ENCODE results near the gene POLK.
"Not testable (repeated sequence)": the region's sequence is repeated elsewhere in the genome, so short reads cannot be mapped to it uniquely, and the experiment has no call there.

Gene POLK

DNA sequence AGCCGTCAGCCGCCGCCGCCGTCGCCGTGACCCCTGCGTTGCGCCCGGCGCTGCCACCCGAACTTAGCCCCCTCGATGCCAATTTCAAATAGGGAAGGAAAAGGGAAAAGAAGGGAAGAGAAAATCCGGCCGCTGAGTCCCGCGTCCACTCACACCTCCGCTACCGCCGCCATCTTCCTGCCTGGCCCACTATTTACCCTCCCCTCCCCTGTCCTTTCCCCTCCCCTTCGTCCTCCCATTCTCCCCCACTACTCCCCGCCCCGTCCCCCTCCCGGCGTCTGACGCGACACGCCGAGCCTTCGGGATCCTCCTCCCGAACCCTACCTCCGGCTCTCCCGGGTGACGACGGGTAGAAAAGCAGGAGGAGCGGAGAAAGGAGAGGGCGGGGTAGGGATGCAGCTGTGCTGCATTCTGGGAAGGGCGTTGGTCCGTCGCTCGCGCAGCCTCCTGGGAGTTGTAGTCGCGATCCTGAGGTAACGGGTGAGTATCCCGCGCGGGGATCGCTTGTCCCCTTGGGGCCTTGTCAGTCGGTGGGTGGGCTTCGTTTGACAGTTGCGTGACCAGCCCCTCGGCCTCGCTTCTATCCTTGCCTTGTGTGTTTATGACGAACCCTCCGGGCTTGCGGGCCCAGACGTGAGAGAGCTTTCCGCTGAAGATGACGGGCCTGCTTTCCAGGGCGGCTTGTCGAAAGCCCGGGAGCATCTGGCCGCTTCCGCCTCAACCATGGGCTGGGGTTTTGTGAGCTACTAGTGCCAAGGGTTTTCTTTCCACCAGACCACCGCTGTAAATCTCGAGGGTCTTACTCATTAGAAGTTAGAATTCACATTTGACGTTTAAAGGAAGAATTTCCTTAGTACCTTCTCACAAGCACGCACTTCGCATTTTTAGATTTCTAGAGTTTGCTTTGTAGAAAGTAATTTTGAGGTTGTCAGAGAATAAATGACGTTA is at the start of gene POLK, which contains the start of gene CERT1:
TSS of gene POLK (plus strand) at position 457 of the 948 bp plus-strand sequence.
TSS of gene CERT1 (minus strand) at position 195 of the 948 bp plus-strand sequence. CDS start 422 bp downstream, outside the sequence.
- DNase-seq (ENCODE audit: low read depth in 2 of 2) = peak; percentile 94

DNA sequence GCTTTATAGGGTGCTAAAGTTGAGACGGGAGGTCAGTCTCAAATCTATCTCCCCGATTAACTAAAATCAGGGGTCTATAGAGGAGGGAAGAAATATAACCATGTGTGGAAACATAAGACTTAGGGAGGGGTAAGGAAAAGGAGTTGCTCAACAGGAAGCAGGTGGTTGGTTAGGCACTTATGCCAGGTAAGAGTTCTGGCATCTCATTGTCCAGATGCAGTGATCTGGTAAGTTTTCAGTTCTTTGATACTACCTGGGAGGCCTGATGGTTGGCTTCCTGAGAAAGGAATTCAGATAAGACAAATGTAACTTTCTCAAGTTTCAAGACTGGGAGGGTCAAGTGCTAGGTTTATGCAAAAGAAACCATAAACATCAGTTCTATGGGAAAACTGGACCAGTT is 48.0 kb upstream of the POLK start:
- no peak for DNase-seq (ENCODE audit: low read depth in 2 of 2)

- no peak for DNase-seq (ENCODE audit: low read depth in 2 of 2)
Measured at GRCh38 chr5:75465480-75465879, 46.2 kb upstream of the POLK start.

- DNase-seq (ENCODE audit: low read depth in 2 of 2) = no peak
Measured at GRCh38 chr5:75466006-75466716, 45.5 kb upstream of the POLK start.

GRCh38 chr5:75468593-75468992 is 43.1 kb upstream of the POLK start:
- DNase-seq (ENCODE audit: low read depth in 2 of 2) = no peak

- no peak for DNase-seq (ENCODE audit: low read depth in 2 of 2)
Measured at GRCh38 chr5:75469017-75469416, 42.7 kb upstream of the POLK start.

DNA sequence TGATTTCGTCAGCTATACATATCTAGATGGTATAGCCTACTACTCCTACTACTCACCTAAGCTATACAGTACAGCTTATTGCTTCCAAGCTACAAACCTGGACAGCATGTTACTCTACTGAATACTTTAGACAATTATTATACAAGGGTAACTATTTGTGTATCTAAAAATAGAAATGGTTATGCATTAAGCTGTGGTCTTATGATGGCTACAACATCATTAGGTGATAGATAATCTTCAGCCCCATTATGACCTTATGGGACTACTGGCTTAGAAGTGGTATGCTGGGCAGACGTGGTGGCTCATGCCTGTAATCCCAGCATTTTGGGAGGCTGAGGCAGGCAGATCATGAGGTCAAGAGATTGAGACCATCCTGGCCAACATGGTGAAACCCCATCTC is 40.5 kb upstream of the POLK start:
- DNase-seq (ENCODE audit: low read depth in 2 of 2) = no peak

DNA sequence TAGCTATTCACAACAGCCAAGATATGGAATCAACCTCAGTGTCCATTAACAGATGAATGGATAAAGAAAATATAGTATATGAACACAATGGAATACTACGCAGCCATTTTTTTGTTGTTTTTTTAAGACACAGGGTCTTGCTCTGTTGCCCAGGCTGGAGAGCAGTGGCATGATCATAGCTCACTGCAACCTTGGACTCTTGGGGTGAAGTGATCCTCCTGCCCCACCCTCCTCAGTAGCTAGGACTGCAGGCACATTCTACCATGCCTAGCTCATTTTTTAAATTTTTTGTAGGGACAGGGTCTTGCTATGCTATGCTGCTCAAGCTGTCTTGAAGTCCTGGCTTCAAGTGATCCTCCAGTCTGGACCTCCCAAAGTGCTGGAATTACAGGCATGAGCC is 38.7 kb upstream of the POLK start:
- DNase-seq (ENCODE audit: low read depth in 2 of 2) = no peak

DNA sequence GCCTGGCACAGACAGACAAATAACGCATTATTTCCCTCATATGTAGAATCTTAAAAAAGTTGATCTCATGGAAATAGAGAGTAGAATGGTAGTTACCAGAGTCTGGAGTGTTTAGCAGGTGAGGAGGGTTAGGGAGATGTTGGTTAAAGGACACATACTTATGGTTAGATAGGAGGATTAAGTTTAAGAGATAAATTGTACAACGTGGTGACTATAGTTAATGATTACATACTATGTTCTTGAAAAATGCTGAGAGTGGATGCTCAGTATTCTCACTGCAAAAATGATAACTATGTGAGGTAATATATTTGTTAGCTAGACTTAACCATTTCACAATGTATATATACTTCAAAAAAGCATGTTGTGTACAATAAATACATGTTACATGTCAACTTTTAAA is 38.2 kb upstream of the POLK start:
- no peak for DNase-seq (ENCODE audit: low read depth in 2 of 2)

DNA sequence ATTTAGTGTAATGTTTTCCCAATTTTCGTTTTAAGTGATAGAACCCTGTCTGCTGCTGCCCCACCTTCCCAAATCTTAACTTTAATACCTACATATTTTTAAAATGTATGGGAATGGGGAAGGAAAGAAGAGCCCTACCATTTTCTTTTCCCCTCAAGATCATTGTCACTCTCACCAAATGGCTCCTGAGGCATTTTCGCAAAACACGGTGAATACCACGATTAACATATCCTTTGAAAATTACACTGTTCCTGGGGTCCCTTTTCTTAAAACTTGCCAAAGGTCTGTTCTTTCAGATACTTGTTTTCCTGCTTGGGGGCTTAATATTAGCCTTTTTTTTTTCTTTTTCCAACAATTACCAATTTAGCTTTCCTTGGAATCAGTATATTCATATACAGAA is 36.3 kb upstream of the POLK start:
- DNase-seq (ENCODE audit: low read depth in 2 of 2) = no peak

DNA sequence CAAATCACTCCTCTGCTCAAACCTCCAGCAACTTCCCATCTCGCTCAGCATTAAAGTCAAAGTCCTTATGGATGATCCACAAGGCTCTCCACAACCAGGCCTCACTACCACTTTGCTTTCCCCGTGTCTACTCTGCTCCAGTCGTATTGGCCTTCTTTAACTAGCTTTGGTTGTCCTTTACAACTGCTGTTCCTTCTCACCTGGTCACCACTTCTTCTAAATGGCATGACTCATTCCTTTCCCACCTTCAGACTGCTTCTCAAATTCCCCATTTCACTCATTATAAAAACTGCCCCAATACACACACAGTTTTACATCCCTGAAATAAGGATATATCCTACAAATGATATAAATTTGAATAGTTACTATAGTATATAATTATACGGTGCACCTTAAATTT is 30.7 kb upstream of the POLK start:
- DNase-seq (ENCODE audit: low read depth in 2 of 2) = no peak

DNA sequence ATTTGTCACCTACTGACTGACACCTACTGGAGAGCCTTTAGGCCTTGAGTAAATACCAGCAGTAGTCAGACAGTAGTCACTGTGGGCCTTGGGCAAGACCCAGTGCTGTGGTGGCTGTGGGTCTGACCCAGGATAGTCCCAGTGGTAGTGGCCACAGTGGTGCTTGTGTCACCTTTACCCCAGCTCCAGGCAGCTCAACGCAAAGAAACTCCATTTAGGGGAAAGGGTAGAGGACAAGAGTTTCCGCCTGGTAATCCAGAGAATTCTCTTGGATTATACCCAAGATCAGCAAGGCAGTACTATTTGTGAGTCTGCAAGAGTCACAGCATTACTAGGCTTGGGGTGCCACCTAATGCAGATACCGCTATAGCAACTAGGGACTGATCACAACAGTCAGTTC is 29.2 kb upstream of the POLK start:
- DNase-seq (ENCODE audit: low read depth in 2 of 2) = no peak

DNA sequence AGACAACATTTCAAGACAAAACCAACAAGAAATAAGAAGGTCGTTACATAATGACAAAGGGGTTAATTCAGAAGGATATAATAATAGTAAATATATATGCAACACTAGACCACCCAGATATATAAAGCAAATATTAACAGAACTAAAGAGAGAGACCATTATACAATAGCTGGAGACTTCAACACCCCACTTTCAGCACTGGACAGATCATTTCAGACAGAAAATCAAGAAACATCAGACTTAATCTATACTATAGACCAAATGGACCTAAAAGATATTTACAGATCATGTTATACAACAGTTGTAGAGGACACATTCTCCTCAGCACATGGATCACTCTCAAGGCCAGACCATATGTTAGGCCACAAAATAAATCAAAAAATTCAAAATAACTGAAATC is 27.1 kb upstream of the POLK start:
- DNase-seq (ENCODE audit: low read depth in 2 of 2) = no peak

- not testable (repeated sequence) for DNase-seq (ENCODE audit: low read depth in 2 of 2)
Measured at GRCh38 chr5:75489847-75490246, 21.8 kb upstream of the POLK start.

DNA sequence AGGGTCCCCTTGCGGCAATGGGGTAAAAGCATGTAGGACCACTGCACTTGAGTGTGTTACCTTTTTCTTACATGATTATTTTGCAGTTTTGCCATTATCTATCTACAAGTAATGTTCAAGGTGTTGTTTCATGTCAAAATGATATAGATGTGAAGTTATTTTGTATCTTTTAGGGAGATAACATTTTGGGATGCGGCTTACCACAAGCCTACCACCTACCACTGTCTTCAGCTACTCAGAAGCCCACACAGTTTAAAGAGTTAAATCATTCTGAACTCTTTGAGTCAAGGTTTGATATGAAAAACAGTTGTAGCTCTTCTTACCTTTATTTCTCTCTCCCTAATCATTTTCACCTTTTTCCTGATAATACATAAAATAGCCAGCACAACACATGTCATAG is 20.1 kb upstream of the POLK start:
- DNase-seq (ENCODE audit: low read depth in 2 of 2) = no peak

DNA sequence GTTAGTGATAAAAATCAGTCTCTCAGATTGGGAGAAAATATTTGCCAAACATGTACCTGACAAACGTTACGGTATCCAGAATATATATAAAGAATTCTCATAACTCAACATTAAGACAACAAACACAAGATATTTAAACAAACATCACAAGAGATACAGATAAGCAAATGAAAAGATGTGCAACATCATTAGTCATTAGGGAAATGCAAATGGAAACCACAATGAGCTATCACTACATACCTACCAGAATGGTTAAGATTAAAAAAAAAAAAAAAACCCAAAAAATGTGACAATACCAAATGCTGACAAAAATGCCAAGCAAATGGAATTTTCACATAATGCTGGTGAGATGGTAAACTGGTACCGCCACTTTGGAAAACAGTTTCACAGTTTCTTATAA is 15.7 kb upstream of the POLK start:
- DNase-seq (ENCODE audit: low read depth in 2 of 2) = no peak

DNA sequence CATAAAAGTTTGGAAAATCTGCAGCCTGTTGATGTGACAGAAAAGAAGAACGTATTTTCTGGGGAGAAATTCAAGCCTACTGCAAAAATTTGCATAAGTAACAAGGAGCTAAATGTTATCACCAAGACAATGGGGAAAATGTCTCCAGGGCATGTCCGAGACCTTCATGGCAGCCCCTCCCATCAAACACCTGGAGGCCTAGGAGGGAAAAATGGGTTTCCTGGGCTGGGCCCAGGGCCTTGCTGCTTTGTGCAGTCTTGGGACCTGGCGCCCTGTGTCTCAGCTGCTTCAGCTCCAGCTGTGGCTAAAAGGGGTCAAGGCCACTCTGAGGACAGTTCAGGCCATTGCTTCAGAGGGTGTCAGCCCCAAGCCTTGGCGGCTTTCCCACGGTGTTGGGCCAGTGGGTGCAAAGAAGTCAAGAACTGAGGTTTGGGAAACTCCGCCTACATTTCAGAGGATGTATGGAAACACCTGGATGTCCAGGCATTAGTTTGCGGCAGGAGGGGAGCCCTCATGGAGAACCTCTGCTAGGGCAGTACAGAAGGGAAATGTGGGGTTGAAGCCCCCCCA is 13.4 kb upstream of the POLK start:
- DNase-seq (ENCODE audit: low read depth in 2 of 2) = no peak

- DNase-seq (ENCODE audit: low read depth in 2 of 2) = not testable (repeated sequence)
Measured at GRCh38 chr5:75498875-75499274, 12.8 kb upstream of the POLK start.

- not testable (repeated sequence) for DNase-seq (ENCODE audit: low read depth in 2 of 2)
Measured at GRCh38 chr5:75505112-75505511, 6.6 kb upstream of the POLK start.

- DNase-seq (ENCODE audit: low read depth in 2 of 2) = no peak
Measured at GRCh38 chr5:75507841-75508240, 3.9 kb upstream of the POLK start.

DNA sequence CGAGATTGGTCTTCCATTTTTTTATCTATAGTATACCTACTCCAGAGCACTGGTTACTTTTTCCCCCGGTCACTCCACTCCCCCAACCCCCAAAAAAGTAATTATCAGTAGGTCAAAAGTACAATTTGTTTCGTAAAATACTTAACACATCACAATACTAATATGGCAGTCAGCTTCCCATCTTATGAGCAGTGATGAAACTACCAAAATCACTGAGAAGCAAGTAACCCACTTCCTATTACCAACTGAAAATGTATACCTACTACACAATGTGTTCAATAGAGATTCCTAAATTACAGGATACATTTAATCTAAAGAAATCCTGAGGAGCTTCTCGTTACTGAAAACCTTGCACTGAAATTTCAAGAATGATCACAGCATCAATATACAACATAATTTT is 2.1 kb upstream of the POLK start:
- DNase-seq (ENCODE audit: low read depth in 2 of 2) = no peak

DNA sequence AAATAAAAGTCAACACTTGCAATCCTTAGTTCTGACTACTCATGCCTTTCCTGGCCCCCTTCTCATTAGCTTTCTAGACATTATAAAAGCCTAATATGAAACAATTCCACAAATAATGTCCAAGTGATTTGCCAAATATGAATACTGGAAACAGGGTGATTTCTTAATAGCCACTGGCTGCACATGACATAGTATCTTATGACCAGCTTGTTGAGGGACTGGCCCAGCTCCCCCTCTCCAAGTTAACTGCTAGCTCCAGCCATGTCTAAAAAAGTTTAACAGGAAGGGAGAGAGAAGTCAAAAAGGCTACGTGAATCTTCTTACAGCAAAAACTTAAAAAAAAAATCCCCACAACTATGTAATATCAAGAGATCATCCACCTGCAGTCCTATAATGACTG is 1.7 kb upstream of the POLK start:
- no peak for DNase-seq (ENCODE audit: low read depth in 2 of 2)

DNA sequence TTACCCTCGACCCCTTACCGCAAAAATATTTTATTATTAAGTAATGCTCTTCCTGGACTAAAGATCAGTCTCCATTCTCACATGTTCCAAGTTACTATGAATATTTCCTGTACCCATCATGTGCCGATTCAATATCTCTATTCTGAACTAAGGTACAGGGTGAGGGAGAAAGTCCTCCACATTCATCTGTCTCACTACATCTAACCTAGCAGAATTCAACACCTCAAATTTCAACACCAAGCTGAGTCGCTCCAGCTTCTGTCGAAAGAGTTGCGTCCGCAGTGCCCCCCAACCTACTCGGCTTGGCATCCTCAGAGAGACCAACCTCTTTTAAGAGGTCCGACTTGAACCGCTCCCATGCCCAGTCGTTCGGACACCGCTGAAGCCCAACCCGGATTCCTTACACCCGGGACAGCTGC is 1.3 kb upstream of the POLK start:
- no peak for DNase-seq (ENCODE audit: low read depth in 2 of 2)

Measured in stimulated activated CD4-positive, alpha-beta T cell treated with anti-CD3 and anti-CD28 coated beads, Interleukin-12 subunit alpha, Interleukin-12 subunit beta, amount 100 ng/mL, for 24 hours (primary cell).